ACHN (cell line): ENCODE results near the gene ITPR1.
"Not testable (repeated sequence)": the region's sequence is repeated elsewhere in the genome, so short reads cannot be mapped to it uniquely, and the experiment has no call there.

Experiments used
- DNase-seq: peaks from one replicate; pipeline ENCODE4 v3.0.0-alpha.2; 2015
- in situ Hi-C: cut with HindIII; loops from 2 replicates; pipeline ENCODE4 v1.10.0; 2017; ENCODE audit warnings: low sequenced_read_pairs, low pct_ligation_motif_present, low pct_unique_long_range_greater_than_20kb

ITPR1 gene

DNA sequence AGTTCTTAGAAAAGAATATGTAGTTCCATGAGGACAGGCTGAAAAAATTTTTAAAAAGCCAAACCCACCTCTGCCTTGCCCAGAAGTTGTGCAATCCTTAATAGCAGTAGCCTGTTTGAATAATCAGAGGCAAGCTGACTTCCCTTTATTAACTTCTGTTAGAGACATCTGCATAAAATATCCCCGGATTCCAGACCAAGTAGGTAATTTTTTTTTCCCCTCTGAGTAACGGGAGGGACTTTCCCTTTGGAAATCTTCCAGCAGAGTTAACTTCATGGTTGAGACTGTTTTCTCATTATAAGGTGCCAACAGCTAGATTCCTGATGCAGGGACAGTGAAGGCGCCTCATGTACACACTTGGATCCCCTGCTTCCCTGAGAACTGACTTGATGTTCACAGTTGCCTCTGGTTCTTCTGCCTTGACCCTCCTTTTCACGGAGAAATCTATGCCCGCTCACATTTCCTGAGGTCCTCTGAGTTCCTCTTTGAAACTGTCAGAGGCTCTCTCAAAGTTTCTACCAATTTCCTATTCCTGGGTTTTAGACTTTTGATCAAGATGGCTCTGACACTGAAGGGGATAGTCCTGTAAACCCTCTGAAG lies 258.5 kb downstream of the ITPR1 start:
- DNase-seq = peak; percentile 91
- in situ Hi-C loops = no loop called here

DNA sequence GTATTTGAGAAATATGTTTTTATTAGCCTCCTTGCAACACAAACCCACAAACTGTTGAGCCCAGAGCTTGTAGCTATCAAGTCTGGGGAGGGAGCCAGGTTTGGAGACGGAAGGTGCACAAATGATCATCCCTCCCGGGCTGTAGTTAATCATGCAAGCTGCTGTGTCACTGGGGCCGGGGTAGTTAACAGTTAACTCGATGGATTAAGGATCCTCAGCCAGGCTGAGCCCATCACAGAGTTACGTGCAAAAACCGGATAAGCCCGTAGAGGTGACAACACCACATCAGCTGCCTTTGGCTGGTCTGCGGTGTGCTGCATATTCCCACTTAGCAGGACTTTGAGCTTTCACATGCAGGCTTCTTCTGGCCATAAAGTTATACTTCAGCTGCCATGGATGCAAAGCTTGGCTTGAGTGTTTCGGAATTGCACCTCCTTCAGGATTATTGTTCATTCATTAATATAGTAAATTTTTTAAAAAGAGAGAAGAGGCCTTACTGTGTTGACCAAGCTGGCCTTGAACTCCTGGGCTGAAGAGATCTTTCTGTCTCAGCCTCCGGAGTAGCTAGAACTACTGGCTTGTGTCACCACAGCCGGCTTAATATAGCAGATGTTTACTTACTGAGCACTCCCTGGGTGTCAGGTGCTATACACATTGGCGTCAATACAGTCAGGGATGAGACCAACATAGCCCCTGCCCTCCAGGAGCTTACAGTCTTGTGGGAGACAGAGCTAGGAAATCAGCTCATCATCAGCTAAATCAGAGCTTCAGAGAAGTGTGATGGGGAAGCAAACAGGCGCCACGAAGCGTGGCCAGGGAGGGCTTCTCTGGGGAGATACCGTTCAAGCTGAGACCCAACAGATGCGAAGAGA lies 259.3 kb downstream of the ITPR1 start:
- in situ Hi-C loops = no loop called here
- peak; percentile 96 for DNase-seq

DNA sequence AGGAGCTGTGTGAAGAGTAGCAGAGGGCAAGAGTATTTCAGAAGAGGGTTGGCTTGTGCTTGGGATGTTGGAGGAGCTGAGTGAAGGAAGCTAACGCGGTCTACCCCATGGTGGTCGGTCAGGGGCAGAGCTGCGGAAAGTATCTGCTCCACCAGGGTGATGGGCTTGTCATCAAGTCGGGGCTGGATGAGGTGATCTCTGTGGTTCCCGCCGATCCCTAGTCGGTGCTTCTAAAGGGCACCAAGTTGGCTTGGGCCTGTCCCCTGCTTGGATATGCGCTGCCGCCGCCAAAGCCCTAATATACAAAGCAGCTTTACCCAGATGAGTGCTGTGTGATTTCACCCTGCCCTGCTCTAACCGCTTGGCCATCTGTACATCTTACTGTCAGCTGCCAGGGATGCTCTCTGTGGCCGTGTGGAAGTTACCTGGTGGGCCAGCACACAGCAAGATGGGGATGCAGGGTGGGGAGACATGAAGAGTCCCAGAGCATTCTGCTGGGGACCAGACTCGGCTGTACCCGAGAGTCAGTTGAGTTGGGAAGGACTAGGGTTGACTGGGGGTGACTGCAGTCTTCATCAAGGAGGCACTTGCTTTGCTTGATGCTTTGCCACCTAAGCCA lies 260.0 kb downstream of the ITPR1 start:
- no peak for DNase-seq
- in situ Hi-C loops = no loop called here

DNA sequence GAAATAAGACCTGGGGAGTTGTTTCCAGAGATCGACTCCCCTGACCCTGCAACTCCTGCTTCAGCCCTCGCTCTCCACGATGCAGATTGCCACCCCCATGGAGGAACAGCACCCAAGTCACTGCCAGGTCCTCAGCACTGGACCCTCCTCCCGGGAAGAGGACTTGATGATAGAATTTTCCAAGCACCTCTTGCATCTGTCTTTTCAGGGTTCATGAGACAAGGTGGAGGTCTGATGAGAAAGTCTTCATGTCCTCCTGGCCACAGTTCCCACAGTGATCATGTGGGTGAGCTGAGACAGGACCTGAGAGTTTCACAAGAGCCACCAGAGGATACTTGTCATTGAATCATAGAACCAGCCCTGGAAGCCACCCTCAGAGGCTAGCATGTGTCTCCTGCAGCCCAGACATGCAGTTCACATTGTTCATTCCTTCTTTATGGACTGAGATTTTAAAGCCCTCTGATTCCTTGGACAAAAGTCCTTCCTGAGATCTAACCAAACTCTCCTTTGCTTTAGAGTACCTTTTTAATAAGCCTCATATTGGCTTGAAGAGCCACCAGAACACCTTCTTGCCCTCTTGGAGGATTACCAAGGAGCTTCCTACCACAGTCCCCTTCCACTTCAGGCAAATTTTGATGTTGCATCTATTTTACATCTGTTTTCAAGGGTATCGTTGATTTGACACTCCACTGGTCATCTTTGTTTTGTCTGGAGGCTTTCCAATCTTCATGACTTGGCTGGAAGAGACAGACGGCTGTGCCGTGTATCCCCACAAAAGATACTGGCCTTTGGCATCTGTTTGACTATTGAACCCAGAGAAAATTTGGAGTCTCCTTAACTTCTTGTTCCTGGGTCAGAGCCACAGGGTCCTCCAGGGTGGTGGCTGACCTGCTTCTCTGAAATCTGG lies 261.3 kb downstream of the ITPR1 start:
- in situ Hi-C loops = no loop called here
- no peak for DNase-seq

DNA sequence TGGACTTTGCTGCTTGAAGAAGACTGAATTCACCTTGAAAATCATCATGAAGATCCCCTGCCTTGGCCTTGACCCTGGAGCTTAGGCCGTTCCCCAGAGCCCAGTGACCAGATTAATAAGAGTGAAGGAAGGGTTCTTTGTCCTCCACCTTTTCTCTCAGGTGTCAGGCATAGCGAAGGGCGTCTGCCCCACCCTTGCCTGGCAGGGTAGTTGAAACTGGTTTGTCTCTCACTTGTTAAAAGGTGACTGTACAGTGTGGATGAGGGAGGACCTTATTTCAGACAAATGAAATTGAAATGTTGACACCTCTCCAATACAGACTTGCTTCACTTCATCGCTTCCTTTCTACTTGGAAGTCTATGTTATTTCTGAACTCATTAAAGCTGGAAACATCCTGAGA lies 262.4 kb downstream of the ITPR1 start:
- in situ Hi-C loops = no loop called here
- DNase-seq = no peak

DNA sequence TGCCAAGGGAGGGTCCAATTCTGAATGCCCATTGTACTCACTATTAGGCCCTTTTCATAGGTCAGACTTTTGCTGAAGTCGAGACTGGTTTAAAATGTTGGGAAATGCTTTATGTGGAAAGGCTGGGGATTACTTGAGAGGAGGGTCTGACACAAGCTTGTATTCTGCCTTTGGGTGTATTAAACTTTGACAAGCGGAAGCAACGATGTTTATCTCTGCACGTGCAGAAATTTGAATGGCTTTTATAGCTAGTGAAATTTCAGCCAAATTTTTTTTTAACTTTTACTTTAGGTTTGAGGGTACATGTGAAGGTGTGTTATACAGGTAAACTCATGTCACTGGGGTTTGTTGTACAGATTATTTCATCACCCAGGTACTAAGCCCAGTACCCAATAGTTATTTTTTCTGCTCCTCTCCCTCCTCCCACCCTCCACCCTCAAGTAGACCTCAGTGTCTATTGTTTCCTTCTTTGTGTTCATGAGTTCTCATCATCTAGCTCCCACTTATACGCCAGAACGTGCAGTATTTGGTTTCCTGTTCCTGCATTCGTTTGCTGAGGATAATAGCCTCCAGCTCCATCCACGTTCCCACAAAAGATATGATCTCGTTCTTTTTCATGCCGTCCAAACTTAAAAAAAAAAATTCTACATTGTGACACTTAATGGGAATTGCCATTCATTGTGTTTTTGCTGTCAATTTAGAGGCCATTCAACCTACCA lies 263.1 kb downstream of the ITPR1 start:
- DNase-seq = no peak
- in situ Hi-C loops = no loop called here

DNA sequence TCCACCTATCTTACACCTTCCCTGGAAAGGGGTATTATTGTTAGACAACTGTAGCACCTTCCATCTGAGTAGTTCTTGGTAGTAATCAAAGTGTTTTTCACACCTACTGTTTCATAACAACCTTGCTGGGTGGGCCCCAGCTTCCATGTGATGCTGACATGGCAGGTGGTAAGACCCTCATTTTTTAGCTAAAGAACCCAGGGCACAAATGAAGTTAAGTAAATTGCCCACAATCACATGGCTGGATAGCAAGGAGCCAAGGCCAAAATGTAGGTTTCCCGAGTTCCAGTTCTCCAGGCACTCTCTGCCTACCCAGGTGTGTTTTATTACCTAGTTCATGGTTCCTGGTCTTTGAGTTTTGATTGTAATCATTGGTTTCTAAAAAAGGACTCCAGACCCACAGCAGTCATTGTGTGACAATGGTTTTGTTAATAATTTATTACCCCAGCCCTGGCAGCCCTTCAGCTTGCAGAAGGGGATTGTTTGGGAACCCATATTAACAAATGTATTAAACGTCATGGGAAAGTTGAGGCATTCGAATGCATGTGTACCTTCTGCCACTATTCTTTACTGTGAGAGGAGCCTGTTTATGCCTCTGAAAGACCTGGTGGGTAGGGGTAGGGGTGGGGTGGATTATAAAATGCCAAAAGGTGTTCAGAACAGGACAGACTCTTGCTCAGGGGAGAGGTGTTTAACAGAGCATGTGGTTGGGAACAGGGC lies 263.9 kb downstream of the ITPR1 start:
- no peak for DNase-seq

DNA sequence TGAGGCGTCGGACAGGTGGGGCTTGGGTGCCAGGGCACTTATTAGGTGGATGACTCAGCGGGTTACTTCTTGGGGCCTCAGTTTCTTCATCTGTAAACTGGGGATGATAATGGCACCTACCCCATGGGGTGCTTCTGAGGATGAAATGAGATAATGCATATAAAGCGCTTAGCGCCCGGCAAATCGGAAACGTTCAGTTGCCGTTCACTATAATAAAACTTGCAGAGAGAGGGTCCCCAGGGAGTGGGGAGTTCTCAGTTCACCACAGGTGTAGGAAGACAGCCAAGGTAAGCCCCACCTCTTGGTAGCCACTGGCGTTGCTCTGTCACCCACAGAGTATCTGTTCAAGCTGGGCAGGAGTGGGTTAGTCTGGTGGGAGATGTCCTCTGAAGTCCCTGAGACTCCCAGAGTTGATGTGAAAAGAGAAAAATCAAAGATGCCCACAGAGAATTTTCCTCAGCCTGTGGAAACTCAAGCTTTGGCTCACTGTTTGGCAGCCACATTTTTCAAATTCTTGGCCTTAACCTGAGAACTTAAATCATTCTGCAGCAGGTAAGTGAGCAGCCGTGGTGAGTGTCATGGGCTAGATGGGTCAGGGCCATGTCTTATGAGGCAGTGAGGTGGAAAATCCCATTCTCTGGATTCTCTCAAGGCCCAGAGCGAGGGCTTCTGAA lies 264.6 kb downstream of the ITPR1 start:
- in situ Hi-C loops = no loop called here
- DNase-seq = no peak

More for the DNA sequence above, 263.9 kb downstream of the ITPR1 start:
- in situ Hi-C loops = no loop called here

DNA sequence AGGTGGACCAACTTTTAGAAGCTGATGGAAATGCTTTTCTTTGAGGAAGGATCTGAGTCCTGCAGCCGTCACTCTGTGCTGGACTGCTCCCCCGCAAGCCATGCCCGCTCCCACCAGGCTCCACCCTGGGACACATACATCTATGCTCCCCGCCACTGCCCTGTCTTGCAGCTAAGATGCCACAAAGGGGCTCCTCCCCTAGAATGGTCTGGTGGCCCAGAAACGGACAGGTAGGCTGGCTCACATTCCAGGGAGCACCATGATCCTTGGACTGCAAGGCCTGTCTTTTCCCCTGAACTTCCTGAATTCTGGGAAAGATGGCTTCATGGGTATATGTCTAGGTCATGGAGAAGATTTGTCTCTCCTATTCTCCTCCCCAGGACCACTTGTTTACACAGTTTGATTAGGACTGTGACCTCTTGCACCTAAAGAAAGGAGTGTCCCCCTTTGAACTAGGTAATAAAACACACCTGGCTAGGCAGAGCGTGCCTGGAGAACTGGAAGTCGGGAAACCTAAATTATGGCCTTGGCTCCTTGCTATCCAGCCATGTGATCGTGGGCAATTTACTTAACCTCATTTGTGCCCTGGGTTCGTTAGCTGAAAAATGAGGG lies 265.2 kb downstream of the ITPR1 start:
- in situ Hi-C loops = no loop called here
- DNase-seq = no peak

DNA sequence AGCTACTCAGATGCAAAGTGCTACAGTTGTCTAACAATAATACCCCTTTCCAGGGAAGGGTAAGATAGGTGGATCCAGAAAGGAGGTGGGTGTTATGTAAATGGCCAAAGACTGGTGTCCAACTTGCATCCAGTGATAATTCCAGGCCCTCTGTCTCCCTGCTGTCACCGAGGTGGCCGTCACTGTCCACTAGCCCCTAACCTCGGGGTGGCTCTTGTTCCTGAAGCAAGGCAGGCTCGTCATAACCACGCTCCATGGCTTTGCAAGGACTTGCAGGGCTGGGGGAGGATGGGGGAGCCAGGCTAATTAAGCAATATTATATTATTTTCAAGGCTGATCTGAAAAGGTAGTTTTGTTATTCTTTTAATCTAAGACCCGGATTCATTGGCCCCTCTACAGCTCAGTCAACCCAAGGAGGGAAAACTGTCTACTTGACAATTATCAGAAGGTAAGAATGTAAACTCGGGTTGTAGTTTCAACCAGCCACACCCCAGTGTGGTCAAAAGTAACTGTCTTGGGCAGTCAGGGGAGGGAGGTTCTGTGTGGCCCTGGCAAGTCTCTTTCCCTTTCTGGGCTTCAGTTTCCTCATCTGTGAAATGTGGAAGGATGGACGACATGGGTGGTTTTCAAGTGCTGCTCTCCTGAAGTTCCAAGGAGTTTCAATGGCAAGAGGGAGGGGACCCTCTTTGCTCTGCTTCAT lies 266.0 kb downstream of the ITPR1 start:
- in situ Hi-C loops = no loop called here
- no peak for DNase-seq

DNA sequence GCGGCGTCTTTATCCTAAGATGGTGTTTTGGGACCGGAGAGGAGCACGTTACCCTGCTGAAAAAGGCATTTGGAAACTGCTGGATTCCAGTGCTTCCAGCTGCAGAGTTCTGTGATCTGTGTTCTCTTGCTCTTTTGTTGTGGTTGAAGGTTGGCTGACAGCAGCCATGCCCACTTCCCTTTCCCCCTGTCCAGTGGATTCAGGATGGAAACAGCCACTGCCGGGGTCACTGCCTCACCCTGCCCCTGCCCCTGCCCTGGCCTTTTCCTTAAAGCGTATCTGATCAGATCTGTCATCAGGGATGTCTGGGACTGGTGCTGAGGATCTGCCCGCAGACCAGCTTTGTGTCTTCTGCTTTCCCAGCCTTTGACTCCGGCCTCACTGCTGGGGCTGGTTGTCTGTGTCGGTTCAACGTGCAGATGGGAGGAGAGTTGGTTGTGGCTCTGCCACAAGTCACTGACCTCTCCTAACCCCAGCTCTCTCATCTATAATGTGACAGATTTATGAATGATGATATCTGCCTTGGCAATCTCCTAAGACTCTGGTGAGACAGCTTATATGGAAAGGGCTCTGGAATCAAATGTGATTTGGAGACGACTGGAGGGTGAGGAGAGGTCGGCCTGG lies 266.7 kb downstream of the ITPR1 start:
- no peak for DNase-seq
- in situ Hi-C loops = no loop called here

DNA sequence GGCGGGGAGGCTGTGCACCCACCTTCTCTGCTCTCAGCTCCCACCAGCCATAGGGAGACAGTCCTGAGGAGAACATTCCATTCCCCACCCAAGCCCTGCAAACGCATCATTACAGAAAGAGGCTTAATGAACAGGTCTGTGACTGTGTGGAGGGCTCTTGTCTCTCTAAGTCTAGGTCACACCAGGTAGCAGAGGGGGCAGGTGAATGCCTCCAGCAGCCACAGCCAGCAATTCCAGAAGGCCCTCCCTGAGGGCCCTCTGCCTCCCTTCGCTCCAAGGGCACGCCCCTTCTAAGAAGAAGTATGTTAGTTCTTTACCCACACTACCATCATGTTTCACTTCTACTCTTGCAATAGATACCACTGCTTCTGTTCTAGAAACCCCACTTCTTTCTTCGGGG lies 268.6 kb downstream of the ITPR1 start:
- in situ Hi-C loops = no loop called here
- DNase-seq = no peak

DNA sequence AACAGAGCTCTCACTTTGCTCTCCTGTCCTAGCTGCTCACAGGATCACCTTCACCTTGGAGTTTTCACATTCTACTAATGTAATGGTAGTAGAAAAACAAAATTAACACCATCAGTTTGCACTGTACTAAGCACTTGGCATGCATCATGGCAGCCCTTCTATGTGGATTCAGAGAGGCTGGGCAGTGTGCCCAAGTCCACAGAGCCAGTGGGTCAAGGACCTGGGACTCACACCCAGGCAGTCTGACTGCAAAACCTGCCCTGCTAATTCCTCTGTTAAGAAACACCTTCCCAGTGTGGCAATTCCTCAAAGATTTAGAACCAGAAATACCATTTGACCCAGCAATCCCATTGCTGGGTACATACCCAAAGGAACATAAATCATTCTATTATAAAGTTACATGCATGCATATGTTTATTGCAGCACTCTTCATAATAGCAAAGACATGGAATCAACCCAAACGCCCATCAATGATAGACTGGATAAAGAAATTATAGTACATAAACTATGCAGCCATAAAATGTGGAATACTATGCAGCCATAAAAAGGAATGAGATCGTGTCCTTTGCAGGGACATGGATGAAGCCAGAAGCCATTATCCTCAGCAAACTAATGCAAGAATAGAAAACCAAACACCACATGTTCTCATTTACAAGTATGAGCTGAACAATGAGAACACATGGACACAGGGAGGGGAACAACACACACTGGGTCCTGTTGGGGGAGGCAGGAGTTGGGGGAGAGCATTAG lies 269.5 kb downstream of the ITPR1 start:
- DNase-seq, in situ Hi-C loops: not testable (repeated sequence)

DNA sequence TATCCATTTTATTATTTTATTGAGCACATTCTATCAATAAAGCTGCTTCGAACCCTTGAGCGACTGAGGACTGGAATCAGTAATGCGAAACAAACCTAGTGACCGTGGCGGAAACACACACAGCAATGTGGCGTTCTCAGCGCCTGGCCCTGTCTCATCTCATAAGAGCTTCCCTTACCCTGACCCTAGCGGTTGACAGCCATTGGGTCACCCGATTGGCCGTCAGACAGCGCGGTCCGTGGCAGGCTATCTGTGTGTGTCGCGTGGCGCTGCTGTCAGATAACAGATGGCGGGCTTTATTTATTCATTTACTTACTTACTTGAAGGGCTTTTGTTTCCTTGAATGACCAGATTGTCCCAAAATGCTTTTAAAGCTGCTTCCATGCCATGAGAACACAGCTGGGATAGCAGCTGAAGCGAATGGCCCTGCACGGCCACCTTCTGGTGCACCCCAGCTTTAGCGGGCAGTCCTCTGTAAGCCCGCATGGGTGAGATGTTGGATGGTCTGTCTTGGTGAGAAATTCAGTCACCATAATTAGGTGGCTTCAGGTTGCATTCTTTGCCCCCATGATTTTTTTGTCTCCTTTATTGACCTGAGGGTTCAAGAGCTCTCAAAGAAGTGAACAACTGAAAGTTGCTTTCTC lies 270.6 kb downstream of the ITPR1 start:
- in situ Hi-C loops = no loop called here
- DNase-seq = no peak

DNA sequence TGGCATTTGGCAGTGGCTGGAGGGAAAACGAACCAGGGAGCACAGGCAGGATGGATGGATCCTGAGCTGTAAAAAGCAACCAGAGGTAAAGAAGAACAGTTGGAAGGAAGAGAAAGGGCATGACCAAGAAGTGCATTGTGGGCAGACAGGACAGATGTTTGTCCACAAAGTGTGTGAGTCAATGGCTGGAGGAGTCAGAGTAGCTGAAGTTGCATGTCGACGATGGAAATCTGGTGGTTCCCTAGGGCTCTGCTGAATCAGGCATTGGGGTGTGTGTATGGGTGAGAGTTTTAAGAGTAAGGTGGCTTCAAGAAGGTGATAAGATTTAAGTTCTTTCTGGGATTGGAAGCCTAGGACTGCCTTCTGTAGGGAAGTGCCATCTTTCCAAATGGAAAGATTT lies 272.1 kb downstream of the ITPR1 start:
- in situ Hi-C loops = no loop called here
- DNase-seq = no peak
